GM19463 (cell line): ENCODE data around the gene STX1B.
A peak's percentile ranks its signal among the peaks of the same experiment; 100 is the strongest.

ENCODE experiments used
- ATAC-seq: cut with Tn5 transposase; IDR thresholded peaks from one replicate; pipeline ENCODE4 v1.9.1; 2021; ENCODE audit warnings: mild to moderate bottlenecking, moderate library complexity; ENCODE audit not compliant: unreplicated experiment

STX1B gene

GRCh38 chr16:30996985-30997724 is 13.3 kb downstream of the STX1B start:
- peak; percentile 83 for ATAC-seq

DNA sequence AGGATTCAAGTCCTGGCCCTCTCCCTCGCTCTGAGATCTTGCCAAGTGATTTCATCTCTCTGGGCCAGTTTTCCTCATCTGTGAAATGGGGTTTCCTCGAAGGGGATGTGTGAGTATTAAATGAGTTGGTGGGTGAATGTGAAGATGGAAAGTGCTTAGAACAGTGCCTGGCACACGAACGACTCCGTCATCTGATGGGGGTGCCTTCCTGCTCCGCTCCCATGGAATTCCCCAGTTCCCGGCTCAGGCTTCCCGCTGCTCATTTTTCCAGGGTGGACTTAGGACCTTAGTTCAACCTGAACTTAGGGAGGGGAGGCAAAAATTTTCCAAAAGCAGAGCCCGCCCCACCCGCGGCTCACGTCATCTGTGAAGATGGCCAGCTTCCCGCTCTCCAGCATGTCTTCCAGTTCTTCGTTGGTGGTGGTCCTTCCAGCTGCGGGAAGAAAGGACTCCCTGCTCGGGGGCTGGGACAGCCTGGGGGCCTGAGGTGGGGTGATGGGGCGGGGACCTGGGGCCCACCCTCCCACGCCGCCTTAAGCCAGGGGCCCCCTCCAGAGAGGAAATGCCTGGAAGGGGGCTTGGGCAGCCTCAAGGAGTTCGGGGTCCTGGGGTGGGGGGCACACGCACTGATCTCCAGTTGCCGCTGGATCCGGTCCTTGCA is 14.0 kb downstream of the STX1B start:
- ATAC-seq: no peak

DNA sequence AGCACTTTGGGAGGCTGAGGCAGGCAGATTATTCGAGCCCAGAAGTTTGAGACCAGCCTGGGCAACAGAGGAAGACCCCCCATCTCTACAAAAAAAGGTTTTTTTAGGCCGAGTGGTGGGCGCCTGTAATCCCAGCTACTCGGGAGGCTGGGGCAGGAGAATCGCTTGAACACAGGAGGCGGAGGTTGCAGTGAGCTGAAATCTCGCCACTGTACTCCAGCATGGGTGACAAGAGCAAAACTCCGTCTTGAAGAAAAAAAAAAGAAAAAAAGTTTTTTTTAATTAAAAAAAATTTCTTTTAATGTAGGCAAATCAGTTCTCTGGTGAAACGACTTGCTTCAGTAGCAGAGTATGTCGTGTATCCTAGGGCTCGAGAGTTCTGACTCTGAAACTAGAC is 14.5 kb downstream of the STX1B start:
- no peak for ATAC-seq

GRCh38 chr16:30992931-30993816 is 17.3 kb downstream of the STX1B start:
- no peak for ATAC-seq

- ATAC-seq: no peak
Measured at GRCh38 chr16:30992276-30992780, 18.1 kb downstream of the STX1B start.

GRCh38 chr16:30991052-30991451 is 19.4 kb downstream of the STX1B start:
- ATAC-seq: no peak

DNA sequence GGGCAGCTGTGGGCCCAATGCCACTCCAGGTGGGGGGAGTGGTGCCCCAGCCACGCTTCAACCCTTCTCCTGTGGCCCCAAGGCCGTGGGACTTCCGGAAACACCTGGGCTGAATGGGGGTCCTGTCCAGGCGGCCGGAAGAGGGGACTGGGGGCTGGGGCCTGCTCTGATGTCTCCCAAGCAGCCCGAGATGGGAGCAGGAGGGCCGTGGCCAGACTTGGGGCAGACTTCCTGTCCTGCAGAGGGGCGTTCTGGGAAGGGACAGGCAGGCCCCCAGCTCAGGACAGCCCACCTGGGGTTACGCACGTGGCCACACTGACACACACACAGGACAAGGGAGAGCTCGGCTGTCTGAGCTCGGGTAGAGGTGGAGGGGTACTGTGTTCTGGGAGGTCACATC is 20.3 kb downstream of the STX1B start:
- ATAC-seq: no peak

- ATAC-seq: no peak
Measured at GRCh38 chr16:30989469-30990047, 20.9 kb downstream of the STX1B start.

GRCh38 chr16:30987581-30988190 is 22.8 kb downstream of the STX1B start:
- no peak for ATAC-seq

DNA sequence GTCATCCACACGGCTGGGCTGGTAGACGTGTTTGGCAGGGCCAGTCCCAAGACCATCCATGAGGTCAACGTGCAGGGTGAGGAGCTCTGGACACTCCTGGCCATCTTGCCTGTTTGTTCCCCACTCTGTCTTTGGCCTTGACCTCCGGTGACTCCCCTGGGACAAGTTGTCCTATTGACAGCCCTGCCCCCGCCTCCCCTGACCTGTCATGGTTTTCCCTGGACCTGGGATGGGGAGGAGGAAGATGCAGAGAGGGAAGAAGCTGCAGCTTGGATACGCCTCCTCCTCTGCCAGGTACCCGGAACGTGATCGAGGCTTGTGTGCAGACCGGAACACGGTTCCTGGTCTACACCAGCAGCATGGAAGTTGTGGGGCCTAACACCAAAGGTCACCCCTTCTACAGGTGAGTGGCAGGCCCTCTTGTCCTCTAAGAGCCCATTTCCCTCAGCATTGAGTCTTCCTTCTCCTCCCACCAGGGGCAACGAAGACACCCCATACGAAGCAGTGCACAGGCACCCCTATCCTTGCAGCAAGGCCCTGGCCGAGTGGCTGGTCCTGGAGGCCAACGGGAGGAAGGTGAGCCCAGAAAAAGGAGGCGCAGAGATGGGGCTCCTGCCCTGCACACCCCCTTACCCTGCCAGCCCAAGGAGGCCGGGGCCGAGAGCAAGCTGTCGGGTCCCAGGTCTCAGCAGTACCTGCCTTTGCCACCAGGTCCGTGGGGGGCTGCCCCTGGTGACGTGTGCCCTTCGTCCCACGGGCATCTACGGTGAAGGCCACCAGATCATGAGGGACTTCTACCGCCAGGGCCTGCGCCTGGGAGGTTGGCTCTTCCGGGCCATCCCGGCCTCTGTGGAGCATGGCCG is 24.1 kb downstream of the STX1B start:
- ATAC-seq: no peak

DNA sequence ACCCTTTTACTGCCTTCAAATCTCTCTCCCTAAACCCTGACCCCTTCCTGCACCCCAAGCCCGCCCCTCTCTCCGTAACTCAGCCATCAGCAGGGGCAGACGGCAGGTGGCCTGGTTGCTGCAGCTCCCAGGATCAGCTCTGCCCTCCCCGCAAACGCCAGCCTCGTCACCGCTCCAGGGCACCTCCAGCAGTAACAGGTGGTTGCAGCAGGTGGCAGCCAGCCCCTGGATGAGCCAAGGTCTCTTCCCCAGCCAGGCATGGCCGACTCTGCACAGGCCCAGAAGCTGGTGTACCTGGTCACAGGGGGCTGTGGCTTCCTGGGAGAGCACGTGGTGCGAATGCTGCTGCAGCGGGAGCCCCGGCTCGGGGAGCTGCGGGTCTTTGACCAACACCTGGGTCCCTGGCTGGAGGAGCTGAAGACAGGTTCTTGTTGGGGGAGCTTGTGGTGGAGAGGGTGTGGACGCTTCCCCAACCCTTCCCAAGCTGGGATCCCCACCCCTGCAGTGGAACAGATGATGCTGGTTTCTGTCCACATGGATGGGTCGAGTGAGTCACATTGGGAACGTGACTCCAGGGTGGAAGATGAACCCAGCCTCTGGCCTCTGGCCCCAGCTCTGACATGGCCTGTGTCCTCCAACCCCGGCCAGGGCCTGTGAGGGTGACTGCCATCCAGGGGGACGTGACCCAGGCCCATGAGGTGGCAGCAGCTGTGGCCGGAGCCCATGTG is 24.9 kb downstream of the STX1B start:
- ATAC-seq: no peak

DNA sequence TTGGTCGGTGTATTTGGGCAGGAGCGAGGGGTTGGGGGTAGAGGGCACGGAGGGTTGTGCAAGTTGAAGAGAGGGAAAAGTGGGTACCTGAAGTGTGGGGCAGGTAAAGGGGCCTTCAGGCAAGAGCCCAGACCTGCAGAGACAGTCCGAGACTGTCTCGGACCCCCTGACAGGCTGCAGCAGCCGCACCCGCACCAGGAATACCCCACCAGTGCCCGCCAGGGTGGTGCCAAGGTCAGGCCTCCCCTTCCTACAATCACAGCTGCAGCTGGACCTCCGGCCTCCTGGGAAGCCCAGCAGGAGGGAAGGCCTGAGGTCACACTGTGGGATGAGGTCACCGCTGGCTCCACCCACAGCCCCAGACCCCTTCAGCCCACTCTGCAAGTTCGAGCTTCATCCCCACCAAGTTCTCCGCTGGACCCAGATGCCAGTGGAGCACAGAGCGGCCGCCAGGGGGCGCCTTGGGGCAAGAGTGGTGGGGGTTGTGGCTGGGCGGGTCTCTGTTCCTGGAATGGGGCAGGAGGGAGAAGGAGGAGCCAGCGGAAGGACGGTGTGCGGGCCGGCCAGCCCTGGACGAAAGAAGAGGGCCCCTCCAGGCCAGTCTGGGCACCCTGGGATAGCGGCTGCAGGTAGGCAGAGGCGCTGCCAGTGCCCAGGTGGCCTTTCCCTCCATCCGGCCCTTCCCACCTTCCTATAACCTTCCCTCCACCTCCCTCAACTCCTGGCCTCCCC is 25.6 kb downstream of the STX1B start, which contains the start of gene HSD3B7:
HSD3B7 (plus strand) TSS at position 539 of the 732 bp plus-strand sequence. CDS start 452 bp downstream, outside the sequence.
- ATAC-seq: peak; percentile 63

- no peak for ATAC-seq
Measured at GRCh38 chr16:30983898-30984610, 26.4 kb downstream of the STX1B start.

DNA sequence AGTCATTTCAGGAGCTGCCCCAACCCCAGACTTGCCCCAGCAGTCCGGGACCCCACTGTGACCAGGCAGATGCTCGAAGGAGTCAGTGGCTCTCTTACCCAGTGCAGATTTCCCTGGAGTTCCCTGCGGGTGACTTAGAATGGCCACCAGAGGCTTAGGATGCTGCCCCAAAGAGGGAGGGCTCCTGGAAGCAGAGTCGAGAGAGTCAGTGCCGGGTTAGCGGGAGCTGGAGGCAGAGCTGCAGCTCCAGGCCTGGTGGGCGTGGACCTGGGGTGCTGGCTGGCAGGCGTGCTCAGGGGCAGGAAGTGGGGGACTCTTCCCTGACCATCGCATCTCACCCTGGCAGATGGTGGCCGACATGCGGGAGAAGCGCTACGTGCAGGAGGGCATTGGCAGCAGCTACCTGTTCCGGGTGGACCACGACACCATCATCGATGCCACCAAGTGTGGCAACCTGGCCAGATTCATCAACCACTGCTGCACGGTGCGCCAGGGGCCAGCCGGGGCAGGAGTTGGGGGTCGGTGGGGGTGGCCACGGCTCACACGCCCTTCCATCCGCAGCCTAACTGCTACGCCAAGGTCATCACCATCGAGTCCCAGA is 27.0 kb downstream of the STX1B start:
- ATAC-seq: no peak

- no peak for ATAC-seq
Measured at GRCh38 chr16:30982548-30983288, 27.7 kb downstream of the STX1B start.

DNA sequence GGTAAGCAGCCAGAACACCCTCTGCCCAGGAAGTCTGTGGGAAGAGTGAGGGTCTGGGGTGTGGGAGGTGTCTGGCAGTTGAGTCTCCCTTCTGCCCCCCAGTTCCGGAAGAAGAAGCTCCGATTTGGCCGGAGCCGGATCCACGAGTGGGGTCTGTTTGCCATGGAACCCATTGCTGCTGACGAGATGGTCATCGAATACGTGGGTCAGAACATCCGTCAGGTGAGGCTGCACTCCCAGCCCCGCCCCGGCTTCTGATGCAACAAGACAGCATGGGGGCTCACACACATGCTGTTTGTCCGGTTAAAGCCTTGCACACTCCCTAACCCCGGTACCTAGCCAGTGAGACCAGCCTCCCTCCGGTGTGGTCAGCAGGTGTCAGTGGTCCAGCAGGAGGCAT is 29.5 kb downstream of the STX1B start:
- ATAC-seq: no peak
